K562 (cell line): Measurements from ENCODE around the gene SLC2A14.
"Not testable (repeated sequence)": the region's sequence is repeated elsewhere in the genome, so short reads cannot be mapped to it uniquely, and the experiment has no call there.

ENCODE experiments used
- CHD4 ChIP-seq: fragments of 200-600 bp; sonication (generic); IDR thresholded peaks from 3 replicates; pipeline ENCODE4 v1.6.1; 2012; ENCODE audit warnings: low read depth, mild to moderate bottlenecking, mixed read lengths, low read length, inconsistent platforms; ENCODE audit not compliant: insufficient read depth, insufficient replicate concordance, poor library complexity, severe bottlenecking
- FOS ChIP-seq: IDR thresholded peaks from 3 replicates; pipeline ENCODE4 v1.6.1; 2011; ENCODE audit not compliant: insufficient read length; ENCODE audit errors: extremely low read depth
- GATAD2A ChIP-seq: fragments of 450-650 bp; IDR thresholded peaks from 2 replicates; pipeline ENCODE4 v1.6.1; 2017
- POLR2A ChIP-seq: fragments of 450-650 bp; conservative IDR thresholded peaks from 2 replicates; pipeline ENCODE4 v1.6.1; 2016
- POLR2B ChIP-seq: fragments of 450-650 bp; IDR thresholded peaks from 2 replicates; pipeline ENCODE4 v1.6.1; 2018; ENCODE audit warnings: low read depth; ENCODE audit not compliant: partially characterized antibody
- SAP30 ChIP-seq: fragments of 200-600 bp; sonication (generic); IDR thresholded peaks from 2 replicates; pipeline ENCODE4 v1.6.1; 2012; ENCODE audit warnings: borderline replicate concordance, low read depth, mild to moderate bottlenecking, moderate library complexity, low read length, control low read depth, inconsistent platforms; ENCODE audit not compliant: insufficient read depth, poor library complexity, severe bottlenecking
- YY1 ChIP-seq, 3 experiments: IDR thresholded peaks; 2 replicates each; pipeline ENCODE4 v1.6.1; 2011; ENCODE audit warnings: low read length in 2 of 3, mild to moderate bottlenecking in 2 of 3, moderate library complexity in 2 of 3, borderline replicate concordance in 1 of 3, control low read depth in 1 of 3, low read depth in 1 of 3; ENCODE audit not compliant: insufficient read depth in 3 of 3, insufficient replicate concordance in 2 of 3, control insufficient read depth in 1 of 3, insufficient read length in 1 of 3; ENCODE audit errors: extremely low read depth in 1 of 3
- ZNF224 ChIP-seq: sonication (generic); formaldehyde crosslinking; IDR thresholded peaks from 2 replicates; pipeline ENCODE4 v1.8.0; 2022; ENCODE audit warnings: mild to moderate bottlenecking, missing genetic modification reagents
- ZNF282 ChIP-seq: sonication (generic); formaldehyde crosslinking; IDR thresholded peaks from 2 replicates; pipeline ENCODE4 v1.8.1; 2023; ENCODE audit warnings: missing genetic modification reagents

GRCh38 chr12:7902416-7902815 lies 29.7 kb upstream of the SLC2A14 start:
- TF ChIP-seq ZNF282 (CRISPR knock-in tag); FOS; YY1 (IDR thresholded peaks at IDR 0.05; ENCODE audit: borderline replicate concordance in 1 of 3, control insufficient read depth in 1 of 3, extremely low read depth in 1 of 3, insufficient read depth in 3 of 3, insufficient read length in 1 of 3, insufficient replicate concordance in 2 of 3, low read depth in 1 of 3, low read length in 2 of 3); POLR2B; GATAD2A; POLR2A; CHD4; ZNF224 (CRISPR knock-in tag); SAP30: not testable (repeated sequence)
